Progenitor cell of endocrine pancreas (in vitro differentiated cells): ENCODE results near the gene GTF2B. TPM values are rescaled to one million over a fixed set of nuclear protein-coding genes. Genes with fewer than 3 reads are reported as not detected.
A peak's percentile ranks its signal among the peaks of the same experiment; 100 is the strongest.
"Not testable (repeated sequence)": the region's sequence is repeated elsewhere in the genome, so short reads cannot be mapped to it uniquely, and the experiment has no call there.

Experiments used
- DNase-seq: peaks from one replicate; pipeline ENCODE4 v3.0.0; 2021; ENCODE audit warnings: low spot score; ENCODE audit not compliant: unreplicated experiment
- H3K27ac Mint-ChIP-seq: 2 replicates; pipeline ENCODE4 v1.8.0; 2021; ENCODE audit warnings: mild to moderate bottlenecking, moderate library complexity, mixed read lengths
- H3K27me3 Mint-ChIP-seq: 2 replicates; pipeline ENCODE4 v1.8.0; 2021; ENCODE audit warnings: mixed read lengths
- H3K36me3 Mint-ChIP-seq: 2 replicates; pipeline ENCODE4 v1.8.0; 2022; ENCODE audit warnings: mixed read lengths; ENCODE audit not compliant: insufficient read depth
- H3K4me1 Mint-ChIP-seq: 2 replicates; pipeline ENCODE4 v1.8.0; 2021; ENCODE audit warnings: low read depth, mixed read lengths
- H3K4me3 Mint-ChIP-seq: 2 replicates; pipeline ENCODE4 v1.8.0; 2021; ENCODE audit warnings: low read depth, mild to moderate bottlenecking, moderate library complexity, mixed read lengths
- H3K9me3 Mint-ChIP-seq: 2 replicates; pipeline ENCODE4 v1.8.0; 2021; ENCODE audit warnings: low read depth, mixed read lengths
- total RNA-seq: library from RNA; stranded (reverse); gene quantifications from 2 replicates; pipeline ENCODE4 v1.2.1, GENCODE V29; 2021
- TF ChIP-seq, protein P1 (sequence below): fragments of 200-600 bp; sonication (generic); IDR thresholded peaks from one replicate; pipeline ENCODE4 v1.5.0; 2021; ENCODE audit warnings: antibody characterized with exemption, mild to moderate bottlenecking; ENCODE audit not compliant: unreplicated experiment

The GTF2B gene
- total RNA-seq, 1 donor from 2014 or later, result 27.4 TPM

DNA sequence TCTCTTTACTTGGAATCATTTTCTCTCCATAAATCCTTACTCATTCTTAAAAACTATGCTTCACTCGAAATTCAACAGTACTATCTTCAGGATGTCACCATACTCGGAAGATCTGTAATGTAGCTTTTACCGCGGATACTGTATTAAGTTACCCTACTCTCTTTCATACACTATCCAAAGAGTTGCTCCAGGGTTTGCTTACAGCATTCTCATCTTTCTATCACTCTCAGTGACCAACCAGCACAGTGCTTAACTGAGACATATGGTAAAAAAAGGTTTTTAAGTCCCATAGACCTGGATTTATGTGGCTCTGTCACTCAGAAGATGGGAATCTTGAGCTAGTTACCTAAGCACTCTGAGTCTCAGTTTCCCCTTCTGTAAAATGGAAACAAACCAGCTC, 15.8 kb downstream of the GTF2B start:
- Mint-ChIP-seq H3K4me1 (peaks cover 4% of the 10 kb centered on the region), H3K27ac (no peak overlapping the region), H3K9me3 (no peaks in the 10 kb centered on the region), H3K36me3 (peaks cover 3% of the 10 kb centered on the region), H3K4me3 (no peak overlapping the region), H3K27me3 (no peaks in the 10 kb centered on the region)
- no peak for DNase-seq
- TF ChIP-seq, protein P1, sequence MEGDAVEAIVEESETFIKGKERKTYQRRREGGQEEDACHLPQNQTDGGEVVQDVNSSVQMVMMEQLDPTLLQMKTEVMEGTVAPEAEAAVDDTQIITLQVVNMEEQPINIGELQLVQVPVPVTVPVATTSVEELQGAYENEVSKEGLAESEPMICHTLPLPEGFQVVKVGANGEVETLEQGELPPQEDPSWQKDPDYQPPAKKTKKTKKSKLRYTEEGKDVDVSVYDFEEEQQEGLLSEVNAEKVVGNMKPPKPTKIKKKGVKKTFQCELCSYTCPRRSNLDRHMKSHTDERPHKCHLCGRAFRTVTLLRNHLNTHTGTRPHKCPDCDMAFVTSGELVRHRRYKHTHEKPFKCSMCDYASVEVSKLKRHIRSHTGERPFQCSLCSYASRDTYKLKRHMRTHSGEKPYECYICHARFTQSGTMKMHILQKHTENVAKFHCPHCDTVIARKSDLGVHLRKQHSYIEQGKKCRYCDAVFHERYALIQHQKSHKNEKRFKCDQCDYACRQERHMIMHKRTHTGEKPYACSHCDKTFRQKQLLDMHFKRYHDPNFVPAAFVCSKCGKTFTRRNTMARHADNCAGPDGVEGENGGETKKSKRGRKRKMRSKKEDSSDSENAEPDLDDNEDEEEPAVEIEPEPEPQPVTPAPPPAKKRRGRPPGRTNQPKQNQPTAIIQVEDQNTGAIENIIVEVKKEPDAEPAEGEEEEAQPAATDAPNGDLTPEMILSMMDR, result no peak

DNA sequence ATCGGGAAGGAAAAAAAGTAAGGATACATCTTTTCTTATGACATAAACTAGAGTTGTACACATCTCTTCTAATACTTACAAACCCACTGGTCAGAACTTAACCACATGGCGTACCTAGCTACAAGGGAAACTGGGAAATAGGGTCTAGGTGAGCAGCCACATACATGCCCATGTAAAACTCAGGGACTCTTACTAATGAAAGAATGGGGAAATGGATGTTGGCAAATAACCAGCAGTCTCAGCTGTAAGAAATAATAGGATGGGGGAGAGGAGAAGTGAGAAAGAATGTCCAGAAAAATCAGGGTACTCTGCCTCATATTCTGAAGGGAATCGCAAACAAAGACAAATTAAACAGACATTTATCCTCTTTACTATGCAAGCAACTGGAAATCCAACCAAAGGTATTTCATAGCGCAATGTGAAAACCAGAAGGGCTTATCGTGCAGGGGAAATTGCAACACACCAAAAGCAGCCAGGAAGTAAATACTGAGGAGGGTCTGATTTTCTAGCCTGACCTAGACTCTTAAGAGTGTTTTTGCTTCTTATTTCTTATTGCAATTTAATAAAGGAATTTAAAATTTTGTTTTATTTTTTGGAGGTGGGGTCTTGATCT, 17.5 kb downstream of the GTF2B start:
- no peak for DNase-seq

DNA sequence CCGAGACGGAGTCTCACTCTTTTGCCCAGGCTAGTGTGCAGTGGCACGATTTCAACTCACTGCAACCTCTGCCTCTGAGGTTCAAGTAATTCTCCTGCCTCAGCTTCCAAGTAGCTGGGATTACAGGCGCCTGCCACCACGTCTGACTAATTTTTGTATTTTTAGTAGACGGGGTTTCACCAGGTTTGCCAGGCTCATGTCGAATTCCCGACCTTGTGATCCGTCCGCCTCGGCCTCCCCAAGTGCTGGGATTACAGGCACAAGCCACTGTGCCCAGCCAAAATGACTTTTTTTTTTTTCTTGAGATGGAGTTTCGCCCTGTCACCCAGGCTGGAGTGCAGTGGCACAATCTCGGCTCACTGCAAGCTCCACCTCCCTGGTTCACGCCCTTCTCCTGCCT, 21.7 kb downstream of the GTF2B start:
- H3K4me3 Mint-ChIP-seq, H3K4me1 Mint-ChIP-seq, H3K36me3 Mint-ChIP-seq, H3K27me3 Mint-ChIP-seq, H3K9me3 Mint-ChIP-seq, H3K27ac Mint-ChIP-seq, DNase-seq: not testable (repeated sequence)

More for the DNA sequence above, 17.5 kb downstream of the GTF2B start:
- Mint-ChIP-seq H3K9me3 (no peaks in the 10 kb centered on the region), H3K36me3 (peaks cover 5% of the 10 kb centered on the region), H3K27ac (no peak overlapping the region), H3K27me3 (no peaks in the 10 kb centered on the region), H3K4me3 (no peak overlapping the region), H3K4me1 (peaks cover 4% of the 10 kb centered on the region)
- TF ChIP-seq, protein P1, result no peak

DNA sequence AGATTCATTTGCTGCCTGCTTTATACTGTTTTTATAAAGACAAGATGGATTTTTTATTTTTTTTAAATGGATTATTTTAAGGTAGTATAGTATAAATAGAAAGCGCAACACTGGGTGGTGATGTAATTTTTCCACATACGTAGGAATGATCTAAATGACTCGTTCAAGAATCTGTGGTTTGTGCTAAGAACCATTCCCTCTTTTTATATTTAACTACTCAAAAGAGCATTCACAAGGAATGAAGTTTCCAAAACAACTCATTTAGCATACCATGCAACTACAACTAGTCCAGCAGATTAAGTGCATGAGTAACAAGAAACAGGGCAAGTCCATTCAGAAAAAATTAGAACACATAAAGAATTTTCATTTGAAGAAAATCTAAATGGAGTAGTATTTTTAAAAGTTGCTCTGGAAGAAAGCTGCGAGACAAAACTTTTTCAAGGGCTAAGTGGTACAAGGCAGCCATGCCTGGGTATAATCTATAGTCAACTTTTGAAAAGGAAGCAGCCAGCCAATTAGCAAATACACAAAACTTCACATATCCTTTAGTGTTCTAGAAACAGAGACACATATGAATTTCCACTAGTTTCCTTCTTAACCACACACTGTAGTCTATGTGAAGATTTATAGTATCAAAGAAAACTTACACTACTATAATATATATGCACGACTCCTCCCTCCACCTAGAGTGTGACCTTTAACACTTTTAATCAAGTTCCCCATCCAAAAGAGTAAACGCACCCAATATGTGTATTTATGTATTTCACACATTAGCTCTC, 23.4 kb downstream of the GTF2B start:
- Mint-ChIP-seq H3K36me3 (peaks cover 11% of the 10 kb centered on the region), H3K4me3 (no peak overlapping the region), H3K27me3 (no peaks in the 10 kb centered on the region), H3K9me3 (no peaks in the 10 kb centered on the region), H3K4me1 (peaks cover 3% of the 10 kb centered on the region), H3K27ac (no peak overlapping the region)
- TF ChIP-seq, protein P1, result no peak
- DNase-seq, result no peak

GRCh38 chr1:88851303-88852063, 39.9 kb downstream of the GTF2B start:
- TF ChIP-seq, protein P1, result no peak
- no peak for DNase-seq
- no peaks in the 10 kb centered on the region for H3K27me3 Mint-ChIP-seq
- peak overlapping the region; percentile 14 for H3K27ac Mint-ChIP-seq
- no peak overlapping the region for H3K4me3 Mint-ChIP-seq
- peaks cover 12% of the 10 kb centered on the region for H3K36me3 Mint-ChIP-seq
- H3K9me3 Mint-ChIP-seq, result no peaks in the 10 kb centered on the region
- no peaks in the 10 kb centered on the region for H3K4me1 Mint-ChIP-seq
